DMS153 treated with DMSO at 0.1 percent for 48 hours (cell line): Measurements from ENCODE around the gene DCAF17.
"Not testable (repeated sequence)": the region's sequence is repeated elsewhere in the genome, so short reads cannot be mapped to it uniquely, and the experiment has no call there.

Experiments used
- DNase-seq: peaks from one replicate; lab custom pipeline; 2025; ENCODE audit not compliant: unreplicated experiment; lab: John Stamatoyannopoulos, UW

Gene DCAF17

GRCh38 chr2:171512683-171513195 is 78.7 kb downstream of the DCAF17 start:
- no peak for DNase-seq

DNA sequence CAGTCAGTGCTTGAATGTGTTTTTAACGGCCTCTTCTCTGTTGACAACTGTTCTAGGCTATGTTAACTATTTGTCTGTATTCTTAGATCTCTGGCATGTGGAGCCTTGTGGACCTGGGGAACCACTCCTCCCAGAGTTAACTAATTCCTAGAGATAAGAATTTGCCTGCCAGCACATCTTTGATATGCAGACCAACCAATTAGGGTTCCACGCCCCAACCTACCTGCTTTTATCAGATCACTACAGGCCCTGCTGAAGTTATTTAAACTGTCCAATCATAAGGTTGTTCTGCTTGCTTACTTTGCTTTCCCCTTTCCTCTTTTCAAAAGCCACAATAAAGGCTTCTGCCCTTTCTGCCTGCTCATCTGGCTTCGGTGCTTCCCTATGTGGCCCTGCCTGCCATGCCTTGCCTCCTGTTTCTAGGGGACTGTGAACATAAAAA is 79.7 kb downstream of the DCAF17 start:
- no peak for DNase-seq

DNA sequence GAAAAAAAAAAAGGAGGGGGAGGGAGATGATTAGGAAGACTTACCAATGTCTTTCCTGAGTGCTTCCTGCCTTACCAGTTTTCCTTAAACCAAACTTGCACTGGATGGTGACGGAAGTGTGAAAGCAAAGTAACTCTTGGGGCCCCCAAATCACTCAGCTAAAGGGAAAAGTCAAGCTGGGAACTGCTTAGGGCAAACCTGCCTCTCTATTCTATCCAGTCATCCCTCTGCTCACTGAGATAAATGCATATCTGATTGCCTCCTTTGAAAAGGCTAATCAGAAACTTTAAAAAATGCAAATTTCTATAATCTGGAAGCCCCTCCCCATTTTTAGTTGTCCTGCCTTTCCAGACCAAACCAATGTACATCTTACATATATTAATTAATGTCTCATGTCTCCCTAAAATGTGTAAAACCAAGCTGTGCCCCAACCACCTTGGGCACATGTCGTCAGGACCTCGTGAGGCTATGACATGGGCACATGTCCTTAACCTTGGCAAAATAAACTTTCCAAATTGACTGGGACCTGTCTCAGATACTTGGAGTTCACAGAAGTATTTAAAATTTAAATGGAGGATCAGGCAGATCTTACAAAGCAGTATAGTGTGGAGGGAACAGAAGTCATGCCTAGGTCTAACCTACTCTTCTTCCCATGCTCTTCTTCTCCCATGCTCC is 81.0 kb downstream of the DCAF17 start:
- no peak for DNase-seq

DNA sequence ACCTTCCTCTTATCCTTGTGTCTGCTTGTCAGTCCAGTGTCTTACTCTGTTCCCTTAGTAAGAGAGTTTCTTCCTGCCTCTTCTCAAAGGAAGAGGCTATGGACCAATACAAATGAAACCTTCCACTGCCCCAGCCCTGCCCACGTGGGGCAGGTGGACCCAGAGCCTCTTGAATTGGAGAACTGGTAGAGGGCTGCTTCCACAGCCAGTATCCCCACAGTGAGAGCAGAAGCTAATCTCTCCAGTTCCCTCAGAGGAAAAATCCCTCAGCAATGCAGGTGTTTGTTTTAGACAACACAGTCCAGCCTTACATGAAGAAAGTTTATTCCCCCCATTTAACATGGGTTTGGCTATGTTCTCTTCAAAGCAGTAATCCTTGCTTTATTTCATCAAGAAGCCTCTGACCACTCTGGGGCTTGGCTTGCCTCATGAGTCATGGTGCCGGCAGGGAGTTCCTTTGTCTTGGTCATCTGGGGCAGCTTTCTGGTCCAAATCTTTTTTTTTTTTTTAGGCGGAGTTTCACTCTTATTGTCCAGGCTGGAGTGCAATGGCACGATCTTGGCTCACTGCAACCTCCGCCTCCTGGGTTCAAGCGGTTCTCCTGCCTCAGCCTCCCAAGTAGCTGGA is 81.8 kb downstream of the DCAF17 start:
- DNase-seq = no peak

DNA sequence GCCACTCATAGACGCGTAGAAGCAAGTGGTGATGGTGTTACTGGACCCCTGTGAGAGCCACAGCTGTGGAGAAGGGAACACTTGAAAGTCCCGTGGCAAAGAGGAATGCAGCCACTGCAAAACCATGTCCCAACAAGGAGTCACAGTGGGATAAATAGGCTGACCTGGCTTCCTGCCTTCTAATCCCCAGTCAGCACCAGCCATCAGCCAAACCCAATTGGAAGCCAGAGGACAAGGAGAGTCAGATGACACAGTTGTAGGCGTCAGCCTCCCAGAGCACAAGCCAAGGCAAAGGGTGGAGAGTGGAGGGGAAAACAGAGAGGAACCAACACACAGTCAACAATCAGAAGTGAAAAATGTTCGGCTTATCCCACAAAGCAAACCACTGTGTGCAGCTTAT is 82.8 kb downstream of the DCAF17 start:
- DNase-seq = no peak

DNA sequence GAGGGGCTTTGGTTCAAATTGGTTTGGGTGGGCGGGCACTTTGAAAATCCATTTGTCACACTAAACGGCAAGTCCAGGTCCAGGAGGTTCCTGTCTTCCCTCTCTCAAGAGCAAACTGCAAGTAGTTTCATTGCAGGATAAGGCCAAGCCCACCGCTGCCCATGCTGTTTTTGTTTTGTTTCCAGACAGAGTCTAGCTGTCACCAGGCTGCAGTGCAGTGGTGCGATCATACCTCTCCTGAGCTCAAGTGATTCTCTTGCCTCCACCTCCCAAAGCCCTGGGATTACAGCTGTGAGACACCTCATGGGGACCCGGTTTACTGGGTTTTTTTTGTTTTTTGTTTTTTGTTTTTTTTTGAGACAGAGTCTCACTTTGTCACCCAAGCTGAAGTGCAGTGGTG is 86.4 kb downstream of the DCAF17 start:
- no peak for DNase-seq

DNA sequence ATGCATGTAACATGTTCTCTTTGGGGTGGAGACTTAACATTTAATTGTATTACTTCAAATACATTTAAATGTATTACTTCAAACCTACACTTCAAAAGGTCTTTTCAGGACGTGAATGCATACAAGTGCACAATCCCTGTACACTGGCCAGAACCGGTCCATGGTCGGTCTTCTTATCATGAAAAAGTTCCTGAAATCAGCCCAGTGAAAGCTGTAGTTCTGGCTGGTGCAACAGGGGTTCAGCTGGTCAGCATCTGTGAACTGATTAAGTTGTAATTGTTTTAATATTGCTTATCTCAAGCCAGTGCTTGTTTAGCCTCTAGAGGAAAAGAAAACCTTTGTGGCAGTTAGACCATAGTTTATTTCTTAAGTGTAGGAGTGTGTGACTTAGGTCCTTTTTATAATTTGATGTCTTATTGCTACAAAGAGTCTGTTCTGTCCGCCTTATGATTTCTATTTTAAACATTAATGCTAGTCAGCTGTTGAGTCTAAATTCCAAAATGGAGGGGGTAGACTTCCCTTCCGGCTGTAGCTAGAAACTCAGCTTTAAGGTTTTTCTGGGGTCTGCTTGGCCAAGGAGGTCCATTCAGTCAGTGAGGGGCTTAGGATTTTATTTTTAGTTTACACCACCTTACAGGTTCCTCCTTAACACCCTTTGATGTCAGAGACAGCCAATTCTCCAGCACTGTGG is 87.5 kb downstream of the DCAF17 start:
- DNase-seq = no peak

- DNase-seq = no peak
These were observed 88.2 kb downstream of the DCAF17 start, which contains the start of gene CYBRD1 for GRCh38 chr2:171522052-171522787. TSS of gene CYBRD1 (plus strand) at chr2:171522474. CDS start at chr2:171522546, 72 bp downstream.

GRCh38 chr2:171522788-171523087 is 88.7 kb downstream of the DCAF17 start:
- DNase-seq = no peak

- no peak for DNase-seq
These were observed 89.3 kb downstream of the DCAF17 start for GRCh38 chr2:171523088-171524017.

DNA sequence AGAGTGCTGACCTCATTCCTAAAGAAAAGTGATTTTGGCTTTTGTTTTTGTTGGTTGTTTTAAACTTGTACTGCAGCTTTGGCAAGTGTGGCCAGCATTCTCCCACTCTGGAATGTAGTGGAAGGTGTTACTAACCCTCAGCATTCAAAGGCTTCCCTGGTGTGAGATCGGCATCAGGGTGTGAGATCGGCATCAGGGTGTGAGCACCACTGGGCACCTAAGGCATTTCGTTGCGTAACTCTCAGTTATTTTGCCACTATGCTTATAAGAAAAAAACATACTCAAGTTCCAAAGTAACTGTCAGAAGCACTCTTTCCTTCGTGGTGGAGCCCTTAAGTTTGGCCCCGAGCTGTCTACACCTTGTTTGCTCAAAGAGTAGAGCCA is 90.0 kb downstream of the DCAF17 start:
- DNase-seq = no peak

DNA sequence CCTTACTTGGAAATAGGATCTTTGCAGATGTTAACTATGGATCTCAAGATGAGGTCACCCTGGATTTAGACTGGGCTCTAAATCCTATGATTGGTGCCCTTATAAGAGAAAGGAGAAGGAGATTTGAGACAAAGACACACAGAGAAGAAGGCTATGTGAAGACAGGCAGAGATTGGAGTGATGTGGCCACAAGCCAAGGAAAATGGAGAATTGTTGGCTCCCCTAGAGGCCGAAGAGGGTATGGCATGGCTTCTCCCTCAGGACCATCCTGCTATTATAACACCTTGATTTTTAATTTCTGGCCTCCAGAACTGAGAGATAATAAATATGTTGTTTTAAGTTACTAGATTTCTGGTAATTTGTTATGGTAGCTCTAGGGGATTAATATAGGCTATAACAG is 95.9 kb downstream of the DCAF17 start:
- DNase-seq = no peak

DNA sequence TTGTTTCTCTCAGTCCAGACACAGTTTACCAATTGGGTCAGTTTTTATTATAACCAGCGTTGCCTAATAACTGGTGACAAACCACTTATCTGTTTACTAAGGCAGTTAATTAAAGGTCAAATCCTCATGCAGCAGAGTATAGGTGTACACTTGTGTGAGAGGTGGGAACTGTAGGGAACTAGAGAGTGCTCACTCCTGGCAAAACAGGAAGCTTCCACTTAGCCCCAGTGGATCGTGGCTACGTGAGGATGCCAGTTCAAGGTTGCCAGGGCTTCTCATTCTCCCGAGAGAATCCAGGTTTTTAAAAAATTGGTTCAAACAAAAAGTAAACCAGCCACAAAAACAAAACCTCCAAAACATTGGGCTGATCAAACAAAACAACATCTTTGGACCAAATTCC is 96.4 kb downstream of the DCAF17 start:
- DNase-seq = no peak

DNA sequence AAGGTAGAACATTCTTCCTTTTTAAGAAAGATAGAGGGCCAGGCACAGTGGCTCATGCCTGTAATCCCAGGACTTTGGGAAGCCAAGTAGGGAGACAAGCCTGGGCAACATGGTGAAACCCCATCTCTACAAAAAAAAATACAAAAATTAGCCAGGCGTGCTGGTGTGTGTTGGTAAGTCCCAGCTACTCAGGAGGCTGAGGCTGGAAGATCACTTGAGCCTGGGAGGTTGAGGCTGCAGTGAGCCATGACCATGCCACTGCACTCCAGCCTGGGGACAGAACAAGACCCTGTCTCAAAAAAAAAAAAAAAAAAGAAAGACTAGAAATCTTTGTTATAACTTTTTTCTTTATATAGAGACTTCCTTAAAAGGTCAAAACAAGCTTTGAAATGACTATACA is 96.8 kb downstream of the DCAF17 start:
- not testable (repeated sequence) for DNase-seq

GRCh38 chr2:171531291-171531690 is 97.3 kb downstream of the DCAF17 start:
- no peak for DNase-seq

DNA sequence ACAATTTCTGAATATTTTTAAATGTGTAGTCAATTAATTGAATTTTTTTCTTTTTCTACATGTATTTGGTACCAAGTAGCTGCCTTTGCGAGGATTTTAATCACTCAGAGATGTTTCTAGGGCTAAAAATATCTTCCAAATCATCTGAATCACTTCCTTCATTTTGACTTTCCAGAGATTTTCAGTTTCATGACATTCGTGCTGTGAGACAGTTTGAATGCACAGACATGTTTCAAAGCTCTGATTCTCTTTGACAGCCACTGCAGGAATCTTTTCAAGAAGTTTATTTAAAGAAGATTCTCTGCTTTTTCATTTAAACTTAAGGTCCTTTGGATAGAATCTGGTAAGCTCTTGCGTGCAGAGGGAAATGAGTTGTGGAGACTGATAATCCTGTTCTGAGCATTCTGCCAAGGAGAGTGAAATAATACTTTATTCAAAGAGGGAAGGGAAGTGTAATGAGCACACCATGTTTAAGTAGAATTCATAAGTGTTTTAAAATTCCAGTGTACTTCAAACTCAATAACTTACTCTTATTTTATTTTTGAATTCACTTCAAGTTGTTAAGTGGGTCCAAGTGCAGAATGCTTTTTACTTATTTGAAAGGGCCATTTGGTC is 97.9 kb downstream of the DCAF17 start:
- DNase-seq = no peak

GRCh38 chr2:171533331-171533730 is 99.3 kb downstream of the DCAF17 start:
- DNase-seq = no peak
